ENCODE measurements around the gene SNX24. TPM values are rescaled to one million over a fixed set of nuclear protein-coding genes. Genes with fewer than 3 reads are reported as not detected.

Gene SNX24
- total and polyA plus RNA-seq, 2 of the 4 experiments (the other 2 are of a cell fraction) = 13.8 to 15.0 TPM

DNA sequence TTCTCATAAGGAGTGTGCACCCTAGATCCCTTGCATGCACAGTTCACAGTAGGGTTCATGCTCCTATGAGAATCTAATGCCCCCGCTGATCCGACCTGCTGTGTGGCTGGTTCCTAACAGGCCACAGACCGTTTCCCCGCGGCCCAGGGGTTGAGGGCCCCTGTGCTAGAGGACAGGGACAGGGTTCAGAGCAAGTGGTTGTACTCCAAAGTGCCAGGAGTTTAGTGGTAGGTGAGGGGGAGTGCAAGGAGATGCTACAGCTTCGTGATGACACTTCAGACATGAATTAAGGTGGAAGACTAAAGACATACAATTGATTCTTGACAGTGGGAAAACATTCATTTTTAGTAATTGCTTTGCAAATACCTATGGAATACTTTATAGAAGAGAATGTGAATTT is 40.5 kb downstream of the SNX24 start:
- no CpG with 5 or more reads among the region's 6 CpGs for WGBS, 2 experiments (ENCODE audit: extremely low coverage in 2 of 2, insufficient read length in 1 of 2)
- H3K36me3 ChIP-seq (ENCODE audit: control insufficient read depth, insufficient read depth, low read length) = no peaks in the 10 kb centered on the region
- H2AK5ac ChIP-seq (ENCODE audit: low read depth, low read length) = no peak overlapping the region
- intact Hi-C loops (cut with micrococcal nuclease) = no loop called here
- H3K14ac ChIP-seq (replicated peaks; ENCODE audit: low read depth, low read length) = no peak overlapping the region
- no peak overlapping the region for H2BK20ac ChIP-seq (ENCODE audit: low read depth, low read length)
- peaks cover 11 to 23% of the 10 kb centered on the region in 2 experiments for H3K79me1 ChIP-seq (ENCODE audit: low read depth in 1 of 2, low read length in 2 of 2)
- no peaks in the 10 kb centered on the region for H3K9me3 ChIP-seq (ENCODE audit: control insufficient read depth, insufficient read depth, low read length)
- H3K23ac ChIP-seq (ENCODE audit: low read depth, low read length) = no peak overlapping the region
- ATAC-seq (ENCODE audit: low read depth) = no peak
- ChIA-PET CTCF (no interaction called here), POLR2A (ENCODE audit: unreplicated experiment) (no interaction called here)
- in situ Hi-C loops (cut with MboI; ENCODE audit: low sequenced_read_pairs) = no loop called here
- no peak overlapping the region for H2BK120ac ChIP-seq (ENCODE audit: low read depth, low read length)
- no peak overlapping the region for H3K4ac ChIP-seq (ENCODE audit: low read depth, low read length)
- no peak overlapping the region for H4K91ac ChIP-seq (ENCODE audit: insufficient read depth, low read depth, low read length)
- H3K27me3 ChIP-seq (ENCODE audit: control insufficient read depth, insufficient read depth, low read length) = no peaks in the 10 kb centered on the region
- no peak overlapping the region for H3K56ac ChIP-seq (ENCODE audit: extremely low read depth, insufficient read depth, low read length)
- no peak overlapping the region for H3K9ac ChIP-seq (ENCODE audit: low read depth, low read length)
- H3K9me1 ChIP-seq (ENCODE audit: insufficient read depth, low read length) = no peaks in the 10 kb centered on the region; the same call in 1 of the 2 replicates
- H3K27ac ChIP-seq (ENCODE audit: insufficient read depth, low read length) = no peak overlapping the region
- no peak overlapping the region for H2AFZ ChIP-seq (replicated peaks; ENCODE audit: low read length, poor library complexity)
- H2BK15ac ChIP-seq (ENCODE audit: low read depth, low read length) = no peak overlapping the region
- TF ChIP-seq BHLHE40 (IDR thresholded peaks at IDR 0.05; ENCODE audit: low read depth, low read length) (no peak), CHD1 (IDR thresholded peaks at IDR 0.05; ENCODE audit: low read depth, low read length) (no peak), RFX5 (IDR thresholded peaks at IDR 0.05; ENCODE audit: low read depth, low read length) (no peak), MAZ (IDR thresholded peaks at IDR 0.05; ENCODE audit: borderline replicate concordance, low read depth, low read length) (no peak), CTCF (conservative IDR thresholded peaks at IDR 0.05; ENCODE audit: low read depth, low read length) (no peak), RAD21 (IDR thresholded peaks at IDR 0.05; ENCODE audit: low read length) (no peak), USF2 (IDR thresholded peaks at IDR 0.05; ENCODE audit: low read depth, low read length) (no peak), FOS (IDR thresholded peaks at IDR 0.05; ENCODE audit: low read depth, low read length) (no peak), SMC3 (IDR thresholded peaks at IDR 0.05; ENCODE audit: low read depth, low read length) (no peak), NFE2L2 (IDR thresholded peaks at IDR 0.05; ENCODE audit: low read depth, low read length) (no peak), POLR2A (IDR thresholded peaks at IDR 0.05; ENCODE audit: low read depth, low read length) (no peak), CEBPB (IDR thresholded peaks at IDR 0.05; ENCODE audit: low read depth, low read length) (no peak), RCOR1 (IDR thresholded peaks at IDR 0.05; ENCODE audit: insufficient replicate concordance, low read length) (no peak), MAFK (IDR thresholded peaks at IDR 0.05; ENCODE audit: low read depth, low read length) (no peak), MXI1 (IDR thresholded peaks at IDR 0.05; ENCODE audit: borderline replicate concordance, low read depth, low read length) (no peak)
- TF ChIP-seq, protein P1, sequence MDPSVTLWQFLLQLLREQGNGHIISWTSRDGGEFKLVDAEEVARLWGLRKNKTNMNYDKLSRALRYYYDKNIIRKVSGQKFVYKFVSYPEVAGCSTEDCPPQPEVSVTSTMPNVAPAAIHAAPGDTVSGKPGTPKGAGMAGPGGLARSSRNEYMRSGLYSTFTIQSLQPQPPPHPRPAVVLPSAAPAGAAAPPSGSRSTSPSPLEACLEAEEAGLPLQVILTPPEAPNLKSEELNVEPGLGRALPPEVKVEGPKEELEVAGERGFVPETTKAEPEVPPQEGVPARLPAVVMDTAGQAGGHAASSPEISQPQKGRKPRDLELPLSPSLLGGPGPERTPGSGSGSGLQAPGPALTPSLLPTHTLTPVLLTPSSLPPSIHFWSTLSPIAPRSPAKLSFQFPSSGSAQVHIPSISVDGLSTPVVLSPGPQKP (IDR thresholded peaks at IDR 0.05; ENCODE audit: borderline replicate concordance, low read depth, low read length) = no peak
- no peak overlapping the region for H4K8ac ChIP-seq (ENCODE audit: low read depth in 2 of 2, low read length in 2 of 2)
- H4K20me1 ChIP-seq (ENCODE audit: insufficient read depth, low read length) = no peaks in the 10 kb centered on the region; the same call in 1 of the 2 replicates
- H2BK5ac ChIP-seq (ENCODE audit: low read depth, low read length, poor library complexity, severe bottlenecking) = no peak overlapping the region
- no TSS peak for BruUV-seq (replicated peaks)
- no peak overlapping the region for H3K4me2 ChIP-seq (ENCODE audit: low read depth, low read length)
- dilution Hi-C loops (cut with HindIII; ENCODE audit: low sequenced_read_pairs, unreplicated experiment) = no loop called here
- peaks cover 5% of the 10 kb centered on the region for H3K4me1 ChIP-seq (ENCODE audit: control insufficient read depth, insufficient read depth, low read length)
- no peak overlapping the region for H2AK9ac ChIP-seq (replicated peaks; ENCODE audit: low read depth, low read length, poor library complexity)
- H4K5ac ChIP-seq (ENCODE audit: low read depth, low read length) = no peak overlapping the region
- DNase-seq = no peak
- H3K18ac ChIP-seq (ENCODE audit: low read depth, low read length) = no peak overlapping the region
- H3K4me3 ChIP-seq (ENCODE audit: insufficient read depth, low read depth, low read length) = no peak overlapping the region
